K562 (cell line): ENCODE data around the gene C16orf92. TPM values are rescaled to one million over a fixed set of nuclear protein-coding genes. Genes with fewer than 3 reads are reported as not detected.

Source experiments
- ATAC-seq: fragments of 200-7000 bp; cut with Tn5 transposase; 3 replicates; pipeline ENCODE4 v1.9.1; 2020; ENCODE audit warnings: moderate library complexity
- BruUV-seq: library from RNA; stranded (reverse); fragments of 400-500 nt; replicated peaks from 2 replicates; lab custom pipeline; 2021; lab: Mats Ljungman, UMichigan
- CTCF ChIA-PET: fragments of 300-600 bp; formaldehyde crosslinking; extraction: SDS; loops from one replicate; lab custom pipeline; 2021; ENCODE audit warnings: low intra/inter-chr PET ratio; lab: Yijun Ruan, JAX
- POLR2A ChIA-PET: fragments of 300-600, 350-650 bp; sonication (Branson Sonifier 250); formaldehyde crosslinking; extraction: SDS; loops from one replicate; lab custom pipeline; 2021; ENCODE audit warnings: antibody characterized with exemption, inconsistent platforms; lab: Yijun Ruan, JAX
- DNase-seq, 4 experiments: peaks; one replicate each; pipeline versions ENCODE4 v3.0.0 to v3.0.0-alpha.2; 2011 to 2018; ENCODE audit warnings: low spot score in 3 of 4, mixed read lengths in 3 of 4; ENCODE audit errors: extremely low read depth in 1 of 4
- FAIRE-seq: peaks from 2 replicates; lab custom pipeline; 2011; peaks lifted over from hg19 to GRCh38; lab: Jason Lieb, UNC
- H2AFZ ChIP-seq: 2 replicates; pipeline ENCODE4 v1.6.0; 2011; ENCODE audit warnings: low read depth, low read length, control low read depth, inconsistent platforms
- H3K27ac ChIP-seq: fragments of 200-600 bp; 3 replicates; pipeline ENCODE4 v1.8.0; 2011; ENCODE audit warnings: low read depth, mild to moderate bottlenecking, control low read depth, inconsistent platforms, low read length, moderate library complexity, mixed read lengths; ENCODE audit errors: extremely low read depth
- H3K27me3 ChIP-seq, 2 experiments: fragments of 300-600 bp in 1 of 2; 2 replicates in 1 of 2; 3 replicates in 1 of 2; pipeline versions ENCODE4 v1.6.0 to v1.8.0; 2011; ENCODE audit warnings: inconsistent platforms in 2 of 2, low read length in 2 of 2, mild to moderate bottlenecking in 1 of 2, mixed read lengths in 1 of 2, moderate library complexity in 1 of 2; ENCODE audit not compliant: control insufficient read depth in 2 of 2, insufficient read depth in 2 of 2
- H3K36me3 ChIP-seq: fragments of 300-600 bp; 3 replicates; pipeline ENCODE4 v1.8.0; 2011; ENCODE audit warnings: mild to moderate bottlenecking, low read length, inconsistent platforms; ENCODE audit not compliant: control insufficient read depth, insufficient read depth
- H3K4me1 ChIP-seq, 2 experiments: fragments of 200-600 bp in 1 of 2; replicated peaks in 1 of 2; 2 replicates in 1 of 2; 3 replicates in 1 of 2; pipeline versions ENCODE4 v1.5.1 to v1.8.0; 2011; ENCODE audit warnings: inconsistent platforms in 2 of 2, low read length in 2 of 2, mild to moderate bottlenecking in 1 of 2, mixed read lengths in 1 of 2, moderate library complexity in 1 of 2; ENCODE audit not compliant: control insufficient read depth in 2 of 2, insufficient read depth in 2 of 2
- H3K4me2 ChIP-seq: 2 replicates; pipeline ENCODE4 v1.6.1; 2011; ENCODE audit warnings: low read length, control low read depth, inconsistent platforms, mixed read lengths; ENCODE audit not compliant: insufficient read depth
- H3K4me3 ChIP-seq: fragments of 200-600 bp; sonication (generic), shearing (Covaris generic); 2 replicates; pipeline ENCODE4 v1.5.1; 2016; ENCODE audit warnings: control low read depth, inconsistent platforms
- H3K79me2 ChIP-seq: fragments of 200-600 bp; 3 replicates; pipeline ENCODE4 v1.8.0; 2011; ENCODE audit warnings: low read length, inconsistent platforms; ENCODE audit not compliant: control insufficient read depth, insufficient read depth
- H3K9ac ChIP-seq, 2 experiments: 2 replicates each; pipeline versions ENCODE4 v1.6.0 to v1.6.1; 2011; ENCODE audit warnings: low read depth in 2 of 2, low read length in 2 of 2, control low read depth in 1 of 2, inconsistent platforms in 1 of 2, mild to moderate bottlenecking in 1 of 2, mixed read lengths in 1 of 2; ENCODE audit not compliant: insufficient read depth in 1 of 2
- H3K9me1 ChIP-seq: one replicate; pipeline ENCODE4 v1.6.0; 2011; ENCODE audit warnings: inconsistent platforms, mild to moderate bottlenecking, low read length, moderate library complexity; ENCODE audit not compliant: control insufficient read depth, insufficient read depth
- H3K9me3 ChIP-seq: replicated peaks from 2 replicates; pipeline ENCODE4 v1.5.1; 2011; ENCODE audit warnings: low read depth, low read length, inconsistent platforms; ENCODE audit not compliant: control insufficient read depth, insufficient read depth
- H4K20me1 ChIP-seq: replicated peaks from 2 replicates; pipeline ENCODE4 v1.6.1; 2011; ENCODE audit warnings: low read length, inconsistent platforms, mixed read lengths; ENCODE audit not compliant: control insufficient read depth, insufficient read depth
- FOXO4 ChIP-seq: fragments of 450-650 bp; formaldehyde crosslinking; IDR thresholded peaks from 2 replicates; pipeline ENCODE4 v1.4.0; 2020; ENCODE audit warnings: mild to moderate bottlenecking, moderate library complexity
- HDAC6 ChIP-seq: IDR thresholded peaks from 2 replicates; pipeline ENCODE4 v1.6.1; 2012; ENCODE audit warnings: low read depth, mild to moderate bottlenecking, control low read depth, inconsistent platforms, low read length, moderate library complexity
- JUN ChIP-seq, 2 experiments: sonication (generic) in 1 of 2; formaldehyde crosslinking in 1 of 2; IDR thresholded peaks; 2 replicates each; pipeline versions ENCODE4 v1.6.1 to v1.8.0; 2012 to 2022; ENCODE audit warnings: borderline replicate concordance in 2 of 2, mild to moderate bottlenecking in 2 of 2, improper control_type of control experiment in 1 of 2, low read depth in 1 of 2, low read length in 1 of 2, missing genetic modification reagents in 1 of 2
- MEF2A ChIP-seq: IDR thresholded peaks from 2 replicates; pipeline ENCODE4 v1.6.1; 2011; ENCODE audit warnings: low read depth, mild to moderate bottlenecking, low read length, moderate library complexity; ENCODE audit not compliant: control insufficient read depth
- POLR2B ChIP-seq: fragments of 450-650 bp; IDR thresholded peaks from 2 replicates; pipeline ENCODE4 v1.6.1; 2018; ENCODE audit warnings: low read depth; ENCODE audit not compliant: partially characterized antibody
- SAFB2 ChIP-seq: fragments of 200-400 bp; formaldehyde crosslinking; IDR thresholded peaks from 2 replicates; pipeline ENCODE4 v1.6.1; 2018; ENCODE audit warnings: borderline replicate concordance, low read length, low read depth, moderate library complexity; ENCODE audit not compliant: severe bottlenecking
- TARDBP ChIP-seq: fragments of 450-650 bp; IDR thresholded peaks from 2 replicates; pipeline ENCODE4 v1.6.1; 2016
- ZNF79 ChIP-seq: fragments of 250-450 bp; sonication (Bioruptor Pico); IDR thresholded peaks from 2 replicates; pipeline ENCODE4 v1.4.0; 2020; ENCODE audit warnings: low read depth, mild to moderate bottlenecking, moderate library complexity
- ZSCAN32 ChIP-seq: fragments of 450-650 bp; formaldehyde crosslinking; IDR thresholded peaks from 2 replicates; pipeline ENCODE4 v1.4.0; 2020; ENCODE audit warnings: mild to moderate bottlenecking, moderate library complexity
- WGBS: fragments of 100-300 bp; shearing (Covaris generic); methylation state at CpG from one replicate; pipeline ENCODE4 v1.1.6; 2016; ENCODE audit warnings: low coverage, mixed read lengths; ENCODE audit not compliant: insufficient coverage; ENCODE audit errors: missing lambda C conversion rate; 5-methylcytosine and 5-hydroxymethylcytosine counted together
- in situ Hi-C: fragments of 300-500 bp; cut with MboI; formaldehyde crosslinking; loops from 4 replicates; pipeline ENCODE4 v1.15.0; 2018; ENCODE audit warnings: inconsistent platforms, mixed read lengths
- intact Hi-C: fragments of 100-400 bp; cut with micrococcal nuclease; formaldehyde crosslinking; loops from 2 replicates; pipeline ENCODE4 v1.14.2; 2022
- polyA plus RNA-seq, 8 experiments: library from polyadenylated mRNA; depleted of rRNA in 4 of 8; stranded (reverse) in 5 of 8; unstranded in 3 of 8; fragments of >200 nt; fragmentation: Nextera tagmentation in 2 of 8; fragmentation: Illumina TruSeq in 1 of 8; extraction: Ambion mirVana in 2 of 8; extraction: Trizol in 1 of 8; gene quantifications; 2 replicates each; pipeline versions ENCODE4 v1.2.1 to v1.2.3, GENCODE V29; 2011 to 2014; ENCODE audit warnings: inconsistent platforms in 1 of 8, missing spikeins in 1 of 8
- total RNA-seq, 7 experiments: library from RNA; depleted of rRNA in 6 of 7; stranded (reverse); fragments of >200 nt in 6 of 7; fragmentation: Illumina TruSeq in 2 of 7; extraction: Trizol in 2 of 7; gene quantifications; 2 replicates each; pipeline versions ENCODE4 v1.2.1 to v1.2.3, GENCODE V29; 2011 to 2021; ENCODE audit warnings: low replicate concordance in 1 of 7
- TF ChIP-seq, protein P1 (sequence below): fragments of 250-450 bp; sonication (Bioruptor Pico); IDR thresholded peaks from 2 replicates; pipeline ENCODE4 v1.8.0; 2021; ENCODE audit warnings: moderate library complexity, mild to moderate bottlenecking, inconsistent platforms
- TF ChIP-seq, protein P2 (sequence below), 2 experiments: fragments of 450-650 bp; IDR thresholded peaks; 2 replicates each; pipeline ENCODE4 v1.6.1; 2016
- TF ChIP-seq, protein P3 (sequence below): sonication (generic); formaldehyde crosslinking; IDR thresholded peaks from 2 replicates; pipeline ENCODE4 v1.8.1; 2023; ENCODE audit warnings: mild to moderate bottlenecking, missing genetic modification reagents

Gene C16orf92
- total and polyA plus RNA-seq, 9 of the 15 experiments (the other 6 are each of a cell fraction or from before 2014, with no cell fraction given), result not detected

GRCh38 chr16:29995911-29996765, 26.9 kb upstream of the C16orf92 start, which contains the start of gene INO80E:
INO80E (plus strand) TSS chr16:29996241; CDS start chr16:29996311, 70 bp downstream.
- Histone ChIP-seq H4K20me1 (no peaks in the 10 kb centered on the region), H3K36me3 (peaks cover 45% of the 10 kb centered on the region), H3K9me1 (no peaks in the 10 kb centered on the region), H3K4me2 (peak within 1 kb of the TSS; percentile 96), H2AFZ (peak within 1 kb of the TSS; percentile 98), H3K27me3 (no peaks in the 10 kb centered on the region), H3K9ac (peak within 1 kb of the TSS; percentile 97 to 100), H3K79me2 (peaks cover 15% of the 10 kb centered on the region), H3K4me1 (peaks cover 16 to 54% of the 10 kb centered on the region in 2 experiments; a peak in 4 of 5 replicates), H3K27ac (peak within 1 kb of the TSS; percentile 100), H3K4me3 (peak within 1 kb of the TSS; percentile 80), H3K9me3 (no peaks in the 10 kb centered on the region)
- ChIA-PET CTCF (no interaction called here), POLR2A (interaction anchor here (0.6 to 1.1 kb wide), 5 partner anchors 13 to 269 kb away, joined by 3 to 4 read pairs (median 3); partner anchors contain the start of gene ASPHD1)
- peak; percentile 95 to 98 (median 97) for DNase-seq
- TSS peak; percentile 60 for BruUV-seq
- in situ Hi-C loops (no loop called here), intact Hi-C loops (loop anchor here (5.0 kb wide), 1 partner anchor 69 kb away; the partner anchor contains the start of gene KCTD13)
- under 1% methylated on average over 65 of the region's 65 CpGs for WGBS
- ATAC-seq, result peak; percentile 97
- peak; percentile 100 for FAIRE-seq
- TF ChIP-seq SAFB2 (no peak), MEF2A (no peak), FOXO4 (CRISPR knock-in tag) (no peak), TARDBP (no peak; the same call in 1 of the 2 replicates), ZSCAN32 (no peak), ZNF79 (no peak), POLR2B (peak; percentile 82), JUN (IDR thresholded peaks at IDR 0.05; ENCODE audit: borderline replicate concordance, low read depth, low read length) (peak; percentile 54; the same call in 1 of the 2 replicates), JUN (CRISPR knock-in tag; IDR thresholded peaks at IDR 0.05; ENCODE audit: borderline replicate concordance) (peak; percentile 84; the same call in 1 of the 2 replicates), HDAC6 (no peak)
- TF ChIP-seq, protein P1, sequence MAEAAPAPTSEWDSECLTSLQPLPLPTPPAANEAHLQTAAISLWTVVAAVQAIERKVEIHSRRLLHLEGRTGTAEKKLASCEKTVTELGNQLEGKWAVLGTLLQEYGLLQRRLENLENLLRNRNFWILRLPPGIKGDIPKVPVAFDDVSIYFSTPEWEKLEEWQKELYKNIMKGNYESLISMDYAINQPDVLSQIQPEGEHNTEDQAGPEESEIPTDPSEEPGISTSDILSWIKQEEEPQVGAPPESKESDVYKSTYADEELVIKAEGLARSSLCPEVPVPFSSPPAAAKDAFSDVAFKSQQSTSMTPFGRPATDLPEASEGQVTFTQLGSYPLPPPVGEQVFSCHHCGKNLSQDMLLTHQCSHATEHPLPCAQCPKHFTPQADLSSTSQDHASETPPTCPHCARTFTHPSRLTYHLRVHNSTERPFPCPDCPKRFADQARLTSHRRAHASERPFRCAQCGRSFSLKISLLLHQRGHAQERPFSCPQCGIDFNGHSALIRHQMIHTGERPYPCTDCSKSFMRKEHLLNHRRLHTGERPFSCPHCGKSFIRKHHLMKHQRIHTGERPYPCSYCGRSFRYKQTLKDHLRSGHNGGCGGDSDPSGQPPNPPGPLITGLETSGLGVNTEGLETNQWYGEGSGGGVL, result no peak
- TF ChIP-seq, protein P2, sequence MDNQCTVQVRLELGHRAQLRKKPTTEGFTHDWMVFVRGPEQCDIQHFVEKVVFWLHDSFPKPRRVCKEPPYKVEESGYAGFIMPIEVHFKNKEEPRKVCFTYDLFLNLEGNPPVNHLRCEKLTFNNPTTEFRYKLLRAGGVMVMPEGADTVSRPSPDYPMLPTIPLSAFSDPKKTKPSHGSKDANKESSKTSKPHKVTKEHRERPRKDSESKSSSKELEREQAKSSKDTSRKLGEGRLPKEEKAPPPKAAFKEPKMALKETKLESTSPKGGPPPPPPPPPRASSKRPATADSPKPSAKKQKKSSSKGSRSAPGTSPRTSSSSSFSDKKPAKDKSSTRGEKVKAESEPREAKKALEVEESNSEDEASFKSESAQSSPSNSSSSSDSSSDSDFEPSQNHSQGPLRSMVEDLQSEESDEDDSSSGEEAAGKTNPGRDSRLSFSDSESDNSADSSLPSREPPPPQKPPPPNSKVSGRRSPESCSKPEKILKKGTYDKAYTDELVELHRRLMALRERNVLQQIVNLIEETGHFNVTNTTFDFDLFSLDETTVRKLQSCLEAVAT (IDR thresholded peaks at IDR 0.05), result 0 out of 4 replicates have a peak, but pooled peaks of 1 of the 2 experiments have one; percentile 42
- TF ChIP-seq, protein P3, sequence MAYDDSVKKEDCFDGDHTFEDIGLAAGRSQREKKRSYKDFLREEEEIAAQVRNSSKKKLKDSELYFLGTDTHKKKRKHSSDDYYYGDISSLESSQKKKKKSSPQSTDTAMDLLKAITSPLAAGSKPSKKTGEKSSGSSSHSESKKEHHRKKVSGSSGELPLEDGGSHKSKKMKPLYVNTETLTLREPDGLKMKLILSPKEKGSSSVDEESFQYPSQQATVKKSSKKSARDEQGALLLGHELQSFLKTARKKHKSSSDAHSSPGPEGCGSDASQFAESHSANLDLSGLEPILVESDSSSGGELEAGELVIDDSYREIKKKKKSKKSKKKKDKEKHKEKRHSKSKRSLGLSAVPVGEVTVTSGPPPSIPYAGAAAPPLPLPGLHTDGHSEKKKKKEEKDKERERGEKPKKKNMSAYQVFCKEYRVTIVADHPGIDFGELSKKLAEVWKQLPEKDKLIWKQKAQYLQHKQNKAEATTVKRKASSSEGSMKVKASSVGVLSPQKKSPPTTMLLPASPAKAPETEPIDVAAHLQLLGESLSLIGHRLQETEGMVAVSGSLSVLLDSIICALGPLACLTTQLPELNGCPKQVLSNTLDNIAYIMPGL (CRISPR knock-in tag), result 0 out of 2 replicates have a peak, but pooled peaks have one; percentile 51
